GM12878 (cell line): ENCODE results near the gene DENND1C. TPM values are rescaled to one million over a fixed set of nuclear protein-coding genes. Genes with fewer than 3 reads are reported as not detected.
A peak's percentile ranks its signal among the peaks of the same experiment; 100 is the strongest.

Source experiments
- CEBPB ChIP-seq, 2 experiments: fragments of 150-350 bp in 1 of 2; IDR thresholded peaks; 2 replicates each; pipeline ENCODE4 v1.6.1; 2012 to 2014; ENCODE audit warnings: low read depth in 2 of 2, low read length in 2 of 2, borderline replicate concordance in 1 of 2, inconsistent platforms in 1 of 2
- CHD2 ChIP-seq: IDR thresholded peaks from 2 replicates; pipeline ENCODE4 v1.6.1; 2011; ENCODE audit warnings: low read depth, low read length, improper control_type of control experiment, borderline replicate concordance
- CHD4 ChIP-seq: fragments of 200-600 bp; sonication (generic); IDR thresholded peaks from 2 replicates; pipeline ENCODE4 v1.6.1; 2016; ENCODE audit warnings: mild to moderate bottlenecking
- E2F8 ChIP-seq: fragments of 450-650 bp; IDR thresholded peaks from 2 replicates; pipeline ENCODE4 v1.6.1; 2018; ENCODE audit warnings: mild to moderate bottlenecking, low read depth, moderate library complexity; ENCODE audit not compliant: partially characterized antibody
- FOXK2 ChIP-seq: fragments of 450-650 bp; IDR thresholded peaks from 2 replicates; pipeline ENCODE4 v1.6.1; 2017; ENCODE audit warnings: mild to moderate bottlenecking, moderate library complexity
- HDAC2 ChIP-seq: fragments of 200-600 bp; sonication (generic); IDR thresholded peaks from 2 replicates; pipeline ENCODE4 v1.6.1; 2017
- HDAC6 ChIP-seq: fragments of 200-600 bp; sonication (generic); IDR thresholded peaks from one replicate; pipeline ENCODE4 v1.8.0; 2017; ENCODE audit warnings: antibody characterized with exemption; ENCODE audit not compliant: unreplicated experiment
- IKZF2 ChIP-seq, 2 experiments: fragments of 450-650 bp; IDR thresholded peaks; 2 replicates each; pipeline ENCODE4 v1.6.1; 2017; ENCODE audit warnings: mild to moderate bottlenecking in 2 of 2, moderate library complexity in 2 of 2
- MEF2B ChIP-seq: fragments of 450-650 bp; IDR thresholded peaks from 2 replicates; pipeline ENCODE4 v1.6.1; 2018; ENCODE audit warnings: mild to moderate bottlenecking, moderate library complexity; ENCODE audit not compliant: partially characterized antibody, poor library complexity, severe bottlenecking
- NRF1 ChIP-seq: conservative IDR thresholded peaks from 2 replicates; pipeline ENCODE4 v1.6.1; 2011; ENCODE audit warnings: mild to moderate bottlenecking, low read depth, low read length, improper control_type of control experiment
- PAX8 ChIP-seq: fragments of 450-650 bp; IDR thresholded peaks from 2 replicates; pipeline ENCODE4 v1.6.1; 2017; ENCODE audit warnings: mild to moderate bottlenecking, moderate library complexity
- SMARCA5 ChIP-seq: fragments of 450-650 bp; IDR thresholded peaks from 2 replicates; pipeline ENCODE4 v1.6.1; 2017; ENCODE audit warnings: mild to moderate bottlenecking
- SREBF1 ChIP-seq: IDR thresholded peaks from 2 replicates; pipeline ENCODE4 v1.6.1; 2012; ENCODE audit warnings: mild to moderate bottlenecking, low read length
- ZNF217 ChIP-seq: fragments of 450-650 bp; IDR thresholded peaks from 2 replicates; pipeline ENCODE4 v1.6.1; 2017; ENCODE audit warnings: antibody characterized with exemption, mild to moderate bottlenecking
- ZNF384 ChIP-seq: IDR thresholded peaks from 2 replicates; pipeline ENCODE4 v1.6.1; 2012; ENCODE audit warnings: low read depth, mild to moderate bottlenecking, low read length, improper control_type of control experiment, borderline replicate concordance
- polyA plus RNA-seq, 11 experiments: library from polyadenylated mRNA; depleted of rRNA in 4 of 11; unstranded in 6 of 11; stranded (reverse) in 5 of 11; fragments of >200 nt; fragmentation: Nextera tagmentation in 4 of 11; fragmentation: Illumina TruSeq in 1 of 11; extraction: Ambion mirVana in 4 of 11; extraction: Trizol in 1 of 11; gene quantifications; 1 replicate in 1 of 11; 2 replicates in 10 of 11; pipeline versions ENCODE4 v1.2.1 to v1.2.3, GENCODE V29; 2011 to 2016; ENCODE audit warnings: inconsistent platforms in 2 of 11, missing spikeins in 2 of 11, low read depth in 1 of 11
- total RNA-seq, 4 experiments: library from RNA; depleted of rRNA in 3 of 4; stranded (reverse); fragments of >200 nt in 3 of 4; fragmentation: Illumina TruSeq in 1 of 4; extraction: Trizol in 1 of 4; gene quantifications; 2 replicates each; pipeline versions ENCODE4 v1.2.1 to v1.2.3, GENCODE V29; 2013 to 2021
- TF ChIP-seq, protein P1 (sequence below): fragments of 450-650 bp; IDR thresholded peaks from 2 replicates; pipeline ENCODE4 v1.6.1; 2017; ENCODE audit warnings: low read depth, mild to moderate bottlenecking, moderate library complexity
- TF ChIP-seq, protein P2 (sequence below): IDR thresholded peaks from 2 replicates; pipeline ENCODE4 v1.6.1; 2012; ENCODE audit warnings: low read depth, low read length, improper control_type of control experiment
- TF ChIP-seq, protein P3 (sequence below): IDR thresholded peaks from 2 replicates; pipeline ENCODE4 v1.6.1; 2011; ENCODE audit warnings: mild to moderate bottlenecking, low read depth, low read length, moderate library complexity; ENCODE audit not compliant: insufficient replicate concordance
- TF ChIP-seq, protein P4 (sequence below): fragments of 450-650 bp; IDR thresholded peaks from 2 replicates; pipeline ENCODE4 v1.6.1; 2016; ENCODE audit warnings: mild to moderate bottlenecking
- TF ChIP-seq, protein P5 (sequence below): fragments of 450-650 bp; conservative IDR thresholded peaks from 2 replicates; pipeline ENCODE4 v1.6.1; 2017; ENCODE audit warnings: mild to moderate bottlenecking, moderate library complexity

Gene DENND1C
- total and polyA plus RNA-seq, 10 of the 15 experiments (the other 5 are each of a cell fraction or from before 2014, with no cell fraction given), result 2.4 to 54.3 (median 32.7) TPM

DNA sequence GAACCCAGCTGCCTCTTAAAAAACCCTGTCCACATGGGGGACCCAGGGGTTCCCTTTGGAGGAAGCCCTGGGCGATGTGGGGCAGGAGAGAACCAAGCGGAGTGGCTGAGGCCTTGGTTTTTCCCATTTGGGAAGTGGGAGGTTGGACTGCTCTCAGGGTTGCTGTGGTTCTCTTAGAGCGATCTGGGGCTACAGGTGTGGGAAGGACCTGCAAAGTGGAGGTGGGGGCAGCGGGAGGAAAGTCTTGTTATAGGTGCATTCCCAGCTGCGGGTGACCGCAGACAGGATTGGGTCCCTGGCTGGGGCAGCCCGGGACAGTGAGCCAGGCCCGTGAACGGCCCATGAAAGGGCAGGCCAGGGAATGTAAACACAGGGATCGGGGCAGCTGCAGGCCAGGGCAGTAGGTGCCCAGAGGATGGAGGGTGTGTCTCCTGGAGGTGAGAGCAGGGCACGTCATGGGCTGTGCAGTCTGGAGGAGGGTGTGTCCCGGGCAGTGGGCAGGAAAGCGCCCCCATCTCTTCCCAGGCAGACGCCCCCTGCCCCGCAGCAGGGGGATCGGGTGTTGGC, 22.8 kb downstream of the DENND1C start (continued):
- TF ChIP-seq E2F8, result no peak
- TF ChIP-seq HDAC6, result no peak
- no peak for TF ChIP-seq SREBF1
- TF ChIP-seq, protein P1, sequence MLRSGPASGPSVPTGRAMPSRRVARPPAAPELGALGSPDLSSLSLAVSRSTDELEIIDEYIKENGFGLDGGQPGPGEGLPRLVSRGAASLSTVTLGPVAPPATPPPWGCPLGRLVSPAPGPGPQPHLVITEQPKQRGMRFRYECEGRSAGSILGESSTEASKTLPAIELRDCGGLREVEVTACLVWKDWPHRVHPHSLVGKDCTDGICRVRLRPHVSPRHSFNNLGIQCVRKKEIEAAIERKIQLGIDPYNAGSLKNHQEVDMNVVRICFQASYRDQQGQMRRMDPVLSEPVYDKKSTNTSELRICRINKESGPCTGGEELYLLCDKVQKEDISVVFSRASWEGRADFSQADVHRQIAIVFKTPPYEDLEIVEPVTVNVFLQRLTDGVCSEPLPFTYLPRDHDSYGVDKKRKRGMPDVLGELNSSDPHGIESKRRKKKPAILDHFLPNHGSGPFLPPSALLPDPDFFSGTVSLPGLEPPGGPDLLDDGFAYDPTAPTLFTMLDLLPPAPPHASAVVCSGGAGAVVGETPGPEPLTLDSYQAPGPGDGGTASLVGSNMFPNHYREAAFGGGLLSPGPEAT, result peak; percentile 40
- TF ChIP-seq, protein P2, sequence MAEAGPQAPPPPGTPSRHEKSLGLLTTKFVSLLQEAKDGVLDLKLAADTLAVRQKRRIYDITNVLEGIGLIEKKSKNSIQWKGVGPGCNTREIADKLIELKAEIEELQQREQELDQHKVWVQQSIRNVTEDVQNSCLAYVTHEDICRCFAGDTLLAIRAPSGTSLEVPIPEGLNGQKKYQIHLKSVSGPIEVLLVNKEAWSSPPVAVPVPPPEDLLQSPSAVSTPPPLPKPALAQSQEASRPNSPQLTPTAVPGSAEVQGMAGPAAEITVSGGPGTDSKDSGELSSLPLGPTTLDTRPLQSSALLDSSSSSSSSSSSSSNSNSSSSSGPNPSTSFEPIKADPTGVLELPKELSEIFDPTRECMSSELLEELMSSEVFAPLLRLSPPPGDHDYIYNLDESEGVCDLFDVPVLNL, result no peak
- TF ChIP-seq, protein P3, sequence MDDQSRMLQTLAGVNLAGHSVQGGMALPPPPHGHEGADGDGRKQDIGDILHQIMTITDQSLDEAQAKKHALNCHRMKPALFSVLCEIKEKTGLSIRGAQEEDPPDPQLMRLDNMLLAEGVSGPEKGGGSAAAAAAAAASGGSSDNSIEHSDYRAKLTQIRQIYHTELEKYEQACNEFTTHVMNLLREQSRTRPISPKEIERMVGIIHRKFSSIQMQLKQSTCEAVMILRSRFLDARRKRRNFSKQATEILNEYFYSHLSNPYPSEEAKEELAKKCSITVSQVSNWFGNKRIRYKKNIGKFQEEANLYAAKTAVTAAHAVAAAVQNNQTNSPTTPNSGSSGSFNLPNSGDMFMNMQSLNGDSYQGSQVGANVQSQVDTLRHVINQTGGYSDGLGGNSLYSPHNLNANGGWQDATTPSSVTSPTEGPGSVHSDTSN, result no peak
- no peak for TF ChIP-seq CHD4
- peak in 1 of 2 experiments; percentile 33; a peak in 2 of 4 replicates for TF ChIP-seq IKZF2 (IDR thresholded peaks at IDR 0.05)
- TF ChIP-seq NRF1, result no peak
- TF ChIP-seq, protein P4, sequence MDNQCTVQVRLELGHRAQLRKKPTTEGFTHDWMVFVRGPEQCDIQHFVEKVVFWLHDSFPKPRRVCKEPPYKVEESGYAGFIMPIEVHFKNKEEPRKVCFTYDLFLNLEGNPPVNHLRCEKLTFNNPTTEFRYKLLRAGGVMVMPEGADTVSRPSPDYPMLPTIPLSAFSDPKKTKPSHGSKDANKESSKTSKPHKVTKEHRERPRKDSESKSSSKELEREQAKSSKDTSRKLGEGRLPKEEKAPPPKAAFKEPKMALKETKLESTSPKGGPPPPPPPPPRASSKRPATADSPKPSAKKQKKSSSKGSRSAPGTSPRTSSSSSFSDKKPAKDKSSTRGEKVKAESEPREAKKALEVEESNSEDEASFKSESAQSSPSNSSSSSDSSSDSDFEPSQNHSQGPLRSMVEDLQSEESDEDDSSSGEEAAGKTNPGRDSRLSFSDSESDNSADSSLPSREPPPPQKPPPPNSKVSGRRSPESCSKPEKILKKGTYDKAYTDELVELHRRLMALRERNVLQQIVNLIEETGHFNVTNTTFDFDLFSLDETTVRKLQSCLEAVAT, result peak; percentile 74
- no peak for TF ChIP-seq PAX8
- TF ChIP-seq, protein P5, sequence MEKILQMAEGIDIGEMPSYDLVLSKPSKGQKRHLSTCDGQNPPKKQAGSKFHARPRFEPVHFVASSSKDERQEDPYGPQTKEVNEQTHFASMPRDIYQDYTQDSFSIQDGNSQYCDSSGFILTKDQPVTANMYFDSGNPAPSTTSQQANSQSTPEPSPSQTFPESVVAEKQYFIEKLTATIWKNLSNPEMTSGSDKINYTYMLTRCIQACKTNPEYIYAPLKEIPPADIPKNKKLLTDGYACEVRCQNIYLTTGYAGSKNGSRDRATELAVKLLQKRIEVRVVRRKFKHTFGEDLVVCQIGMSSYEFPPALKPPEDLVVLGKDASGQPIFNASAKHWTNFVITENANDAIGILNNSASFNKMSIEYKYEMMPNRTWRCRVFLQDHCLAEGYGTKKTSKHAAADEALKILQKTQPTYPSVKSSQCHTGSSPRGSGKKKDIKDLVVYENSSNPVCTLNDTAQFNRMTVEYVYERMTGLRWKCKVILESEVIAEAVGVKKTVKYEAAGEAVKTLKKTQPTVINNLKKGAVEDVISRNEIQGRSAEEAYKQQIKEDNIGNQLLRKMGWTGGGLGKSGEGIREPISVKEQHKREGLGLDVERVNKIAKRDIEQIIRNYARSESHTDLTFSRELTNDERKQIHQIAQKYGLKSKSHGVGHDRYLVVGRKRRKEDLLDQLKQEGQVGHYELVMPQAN, result no peak; the same call in 1 of the 2 replicates
- peak; percentile 15; the same call in 1 of the 2 replicates for TF ChIP-seq ZNF217
- no peak for TF ChIP-seq HDAC2
- TF ChIP-seq SMARCA5, result peak; percentile 13; the same call in 1 of the 2 replicates
- no peak for TF ChIP-seq FOXK2
- TF ChIP-seq CEBPB (IDR thresholded peaks at IDR 0.05; ENCODE audit: borderline replicate concordance in 1 of 2, low read depth in 2 of 2, low read length in 2 of 2), result no peak
- no peak for TF ChIP-seq CHD2
- TF ChIP-seq ZNF384, result no peak
- TF ChIP-seq MEF2B, result no peak
